Stimulated activated CD8-positive, alpha-beta memory T cell treated with anti-CD3 and anti-CD28 coated beads, Interleukin-15, amount 100 ng/mL, for 4 hours (primary cell): ENCODE results near the gene FARS2.
A peak's percentile ranks its signal among the peaks of the same experiment; 100 is the strongest.

ENCODE experiments used
- DNase-seq, 2 donors: peaks; one replicate each; pipeline ENCODE4 v3.0.0-alpha.2; 2020; ENCODE audit warnings: low read depth in 2 of 2

Gene FARS2

GRCh38 chr6:5466281-5467136 lies 205.2 kb downstream of the FARS2 start:
- DNase-seq: no peak

GRCh38 chr6:5468586-5468985 lies 207.3 kb downstream of the FARS2 start:
- no peak for DNase-seq

- no peak for DNase-seq
Measured at GRCh38 chr6:5469101-5469846, 208.0 kb downstream of the FARS2 start.

GRCh38 chr6:5471044-5471443 lies 209.7 kb downstream of the FARS2 start:
- peak; percentile 5 to 22 for DNase-seq

GRCh38 chr6:5471637-5472398 lies 210.5 kb downstream of the FARS2 start:
- no peak for DNase-seq

GRCh38 chr6:5472571-5472970 lies 211.3 kb downstream of the FARS2 start:
- no peak for DNase-seq

GRCh38 chr6:5475779-5476178 lies 214.5 kb downstream of the FARS2 start:
- DNase-seq: no peak

GRCh38 chr6:5478380-5478779 lies 217.1 kb downstream of the FARS2 start:
- DNase-seq: no peak

GRCh38 chr6:5481033-5481432 lies 219.7 kb downstream of the FARS2 start:
- no peak for DNase-seq

- no peak for DNase-seq
Measured at GRCh38 chr6:5481750-5482149, 220.4 kb downstream of the FARS2 start.

- DNase-seq: no peak
Measured at GRCh38 chr6:5482619-5483018, 221.3 kb downstream of the FARS2 start.

- DNase-seq: no peak
Measured at GRCh38 chr6:5484692-5485091, 223.4 kb downstream of the FARS2 start.

GRCh38 chr6:5486214-5486613 lies 224.9 kb downstream of the FARS2 start:
- DNase-seq: no peak

- no peak for DNase-seq
Measured at GRCh38 chr6:5490501-5491069, 229.3 kb downstream of the FARS2 start.

GRCh38 chr6:5492356-5492755 lies 231.0 kb downstream of the FARS2 start:
- no peak for DNase-seq

- no peak for DNase-seq
Measured at GRCh38 chr6:5493806-5494205, 232.5 kb downstream of the FARS2 start.

GRCh38 chr6:5497896-5498578 lies 236.7 kb downstream of the FARS2 start:
- DNase-seq: no peak

- DNase-seq: no peak
Measured at GRCh38 chr6:5498579-5498899, 237.2 kb downstream of the FARS2 start.

GRCh38 chr6:5499644-5500306 lies 238.5 kb downstream of the FARS2 start:
- DNase-seq: no peak

GRCh38 chr6:5501837-5502236 lies 240.5 kb downstream of the FARS2 start:
- no peak for DNase-seq

GRCh38 chr6:5504078-5504477 lies 242.8 kb downstream of the FARS2 start:
- no peak for DNase-seq
